OCI-LY7 (cell line): ENCODE results near the gene DEAF1.

ENCODE experiments used
- EZH2phosphoT487 ChIP-seq: fragments of 200-600 bp; sonication (generic); IDR thresholded peaks from 2 replicates; pipeline ENCODE4 v1.6.1; 2018; ENCODE audit warnings: low read depth, borderline replicate concordance, mild to moderate bottlenecking, mixed run types, antibody characterized with exemption, low read length, moderate library complexity, mixed read lengths
- TF ChIP-seq, protein P1 (sequence below): fragments of 200-600 bp; sonication (generic); conservative IDR thresholded peaks from 2 replicates; pipeline ENCODE4 v1.5.1; 2014; ENCODE audit warnings: mild to moderate bottlenecking, antibody characterized with exemption, low read length, moderate library complexity, mixed read lengths

GRCh38 chr11:624705-625635, 70.1 kb downstream of the DEAF1 start, which contains the start of gene CDHR5:
- no peak for TF ChIP-seq EZH2phosphoT487
- TF ChIP-seq, protein P1, sequence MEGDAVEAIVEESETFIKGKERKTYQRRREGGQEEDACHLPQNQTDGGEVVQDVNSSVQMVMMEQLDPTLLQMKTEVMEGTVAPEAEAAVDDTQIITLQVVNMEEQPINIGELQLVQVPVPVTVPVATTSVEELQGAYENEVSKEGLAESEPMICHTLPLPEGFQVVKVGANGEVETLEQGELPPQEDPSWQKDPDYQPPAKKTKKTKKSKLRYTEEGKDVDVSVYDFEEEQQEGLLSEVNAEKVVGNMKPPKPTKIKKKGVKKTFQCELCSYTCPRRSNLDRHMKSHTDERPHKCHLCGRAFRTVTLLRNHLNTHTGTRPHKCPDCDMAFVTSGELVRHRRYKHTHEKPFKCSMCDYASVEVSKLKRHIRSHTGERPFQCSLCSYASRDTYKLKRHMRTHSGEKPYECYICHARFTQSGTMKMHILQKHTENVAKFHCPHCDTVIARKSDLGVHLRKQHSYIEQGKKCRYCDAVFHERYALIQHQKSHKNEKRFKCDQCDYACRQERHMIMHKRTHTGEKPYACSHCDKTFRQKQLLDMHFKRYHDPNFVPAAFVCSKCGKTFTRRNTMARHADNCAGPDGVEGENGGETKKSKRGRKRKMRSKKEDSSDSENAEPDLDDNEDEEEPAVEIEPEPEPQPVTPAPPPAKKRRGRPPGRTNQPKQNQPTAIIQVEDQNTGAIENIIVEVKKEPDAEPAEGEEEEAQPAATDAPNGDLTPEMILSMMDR: no peak
